Psoas muscle (tissue), 8 donors: ENCODE data around the gene LRRC8B. TPM values are rescaled to one million over a fixed set of nuclear protein-coding genes. Genes with fewer than 3 reads are reported as not detected.

Experiments used
- ATAC-seq, 4 donors: fragments of 200-7000 bp; cut with Tn5 transposase; one replicate each; pipeline ENCODE4 v1.9.1; 2020; ENCODE audit warnings: moderate library complexity in 3 of 4, mild to moderate bottlenecking in 2 of 4
- DNase-seq, 2 donors: peaks; one replicate each; pipeline ENCODE4 v3.0.0-alpha.2; 2020
- H3K27ac ChIP-seq: fragments of 200-600 bp; one replicate; pipeline ENCODE4 v1.8.0; 2022
- H3K27me3 ChIP-seq, 3 donors: fragments of 200-600 bp in 1 of 3; one replicate each; pipeline versions ENCODE4 v1.6.1 to v1.8.0; 2013 to 2022; ENCODE audit warnings: low read length in 2 of 3, mild to moderate bottlenecking in 2 of 3, moderate library complexity in 1 of 3; ENCODE audit not compliant: insufficient read depth in 3 of 3
- H3K36me3 ChIP-seq, 2 donors: fragments of 200-600 bp in 1 of 2; one replicate each; pipeline versions ENCODE4 v1.6.1 to v1.8.0; 2013 to 2022; ENCODE audit warnings: low read depth in 1 of 2, mild to moderate bottlenecking in 1 of 2, moderate library complexity in 1 of 2; ENCODE audit not compliant: insufficient read depth in 1 of 2
- H3K4me1 ChIP-seq: fragments of 200-600 bp; one replicate; pipeline ENCODE4 v1.8.0; 2022
- H3K4me3 ChIP-seq: fragments of 200-600 bp; one replicate; pipeline ENCODE4 v1.8.0; 2022; ENCODE audit warnings: mild to moderate bottlenecking
- H3K9me3 ChIP-seq: fragments of 200-600 bp; one replicate; pipeline ENCODE4 v1.8.0; 2022
- CTCF ChIP-seq: fragments of 200-600 bp; IDR thresholded peaks from one replicate; pipeline ENCODE4 v1.8.0; 2022; ENCODE audit warnings: antibody characterized with exemption
- WGBS, 3 donors: extraction: QIAGEN DNeasy Blood & Tissue Kit; methylation state at CpG; one replicate each; pipeline versions ENCODE4 v1.1.6 to v1.1.7; 2013; 5-methylcytosine and 5-hydroxymethylcytosine counted together
- intact Hi-C, 2 donors: fragments of 100-400 bp; cut with DNase I; formaldehyde crosslinking; loops; one replicate each; pipeline versions ENCODE4 v1.11.0 to v1.14.2; 2022
- polyA plus RNA-seq, 3 donors: library from polyadenylated mRNA; stranded (reverse); fragments of 200-250 nt; gene quantifications; one replicate each; pipeline ENCODE4 v1.2.3, GENCODE V29; 2013
- total RNA-seq, 4 donors: library from RNA; stranded (reverse); fragmentation: NEBNext Ultra II Directional in 2 of 4; extraction: Animal tissue kit (Norgen Biotek cat#: 25700) in 2 of 4; gene quantifications; one replicate each; pipeline versions ENCODE4 v1.2.1 to v1.2.4, GENCODE V29; 2021 to 2023
- donor health status: healthy with polysubstance abuse.
- donor health status: DM: no; HTN: no; CAD: no; lungs with moderate emphysema.
- donor health status: Bipolar disorder and iron deficiency.
- donor health status: healthy.
- donor health status: DM: yes; HTN: yes; CAD: no.
- donor health status: DM: no; HTN: no; CAD: no.
- donor health status: DM: no; HTN: no; CAD: no.
- donor health status: DM: yes; HTN: yes; CAD: no.

The LRRC8B gene
- total and polyA plus RNA-seq, 7 donors: 2.7 to 21.6 (median 10.3) TPM

DNA sequence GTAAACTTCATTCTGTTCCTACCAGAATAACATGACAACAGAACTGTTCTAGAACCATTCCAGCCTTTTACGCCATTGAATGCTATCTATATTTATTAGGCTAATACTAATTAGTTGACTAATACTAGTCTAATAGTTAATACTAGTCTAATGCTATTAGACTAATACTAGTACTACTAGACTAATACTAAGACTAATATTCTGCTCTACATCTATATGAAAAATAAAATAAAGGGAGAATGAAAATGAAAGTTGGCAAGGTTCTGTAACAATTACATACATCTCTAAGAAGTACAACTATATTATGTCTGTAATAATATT is 40.9 kb upstream of the LRRC8B start:
- 96 to 98% (median 97%) methylated on average over 1 of the region's 1 CpG for WGBS, 3 donors
- no peaks in the 10 kb centered on the region for H3K27me3 ChIP-seq
- H3K9me3 ChIP-seq: no peaks in the 10 kb centered on the region
- ATAC-seq (no peak), DNase-seq (no peak)
- no peak overlapping the region for H3K4me3 ChIP-seq
- intact Hi-C loops: loop anchor here (2.0 to 5.0 kb wide), 3 partner anchors 115 to 484 kb away; no protein-coding TSS in a partner anchor
- no peaks in the 10 kb centered on the region for H3K4me1 ChIP-seq
- no peak overlapping the region for H3K27ac ChIP-seq
- TF ChIP-seq CTCF: no peak
- no peaks in the 10 kb centered on the region for H3K36me3 ChIP-seq

GRCh38 chr1:89484092-89485038 is 40.3 kb upstream of the LRRC8B start:
- intact Hi-C loops: loop anchor here (2.0 to 5.0 kb wide), 3 partner anchors 114 to 483 kb away; no protein-coding TSS in a partner anchor
- Histone ChIP-seq H3K27ac (no peak overlapping the region), H3K9me3 (no peaks in the 10 kb centered on the region), H3K4me3 (no peak overlapping the region), H3K27me3 (no peaks in the 10 kb centered on the region), H3K4me1 (no peaks in the 10 kb centered on the region), H3K36me3 (no peaks in the 10 kb centered on the region)
- ATAC-seq: no peak
- DNase-seq: no peak
- WGBS, 3 donors: 58 to 60% (median 58%) methylated on average over 3 of the region's 3 CpGs
- no peak for TF ChIP-seq CTCF

DNA sequence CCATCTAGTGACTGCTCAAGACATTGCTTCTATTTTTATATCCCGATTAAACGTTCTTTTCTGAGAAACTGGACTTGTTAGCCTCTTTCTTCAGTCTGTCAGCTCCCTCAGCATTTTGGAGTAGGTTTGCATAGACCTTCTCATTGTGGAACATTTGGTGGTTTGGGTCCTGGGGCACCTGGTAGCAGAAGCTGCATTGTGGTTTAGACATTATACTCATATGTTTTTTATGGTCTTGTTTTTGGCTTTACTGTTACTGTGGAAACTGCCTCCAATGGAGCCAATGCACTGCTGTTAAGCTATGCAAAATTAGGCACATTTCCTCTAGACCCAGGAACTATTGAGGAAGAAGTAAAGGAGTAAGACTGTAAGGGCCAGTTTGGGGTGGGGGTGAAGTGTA is 36.7 kb upstream of the LRRC8B start:
- no peak for DNase-seq
- H3K27ac ChIP-seq: no peak overlapping the region
- TF ChIP-seq CTCF: no peak
- no peaks in the 10 kb centered on the region for H3K9me3 ChIP-seq
- ATAC-seq: no peak
- 76 to 85% (median 80%) methylated on average over 2 of the region's 2 CpGs for WGBS, 3 donors
- H3K4me1 ChIP-seq: no peaks in the 10 kb centered on the region
- intact Hi-C loops: no loop called here
- H3K36me3 ChIP-seq: no peaks in the 10 kb centered on the region
- H3K4me3 ChIP-seq: no peak overlapping the region
- no peaks in the 10 kb centered on the region for H3K27me3 ChIP-seq

GRCh38 chr1:89489047-89489729 is 35.4 kb upstream of the LRRC8B start:
- Histone ChIP-seq H3K4me3 (no peak overlapping the region), H3K36me3 (no peaks in the 10 kb centered on the region), H3K4me1 (no peaks in the 10 kb centered on the region), H3K27ac (no peak overlapping the region), H3K9me3 (no peaks in the 10 kb centered on the region), H3K27me3 (no peaks in the 10 kb centered on the region)
- no peak for ATAC-seq
- no peak for TF ChIP-seq CTCF
- intact Hi-C loops: no loop called here
- WGBS, 3 donors: 38 to 81% (median 52%) methylated on average over 2 of the region's 2 CpGs
- DNase-seq: no peak
